ENCODE data around the gene TOP1.

- TF ChIP-seq EZH2 (optimal IDR thresholded peaks at IDR 0.05; ENCODE audit: low read depth, low read length) (no peak), CTCF (IDR thresholded peaks at IDR 0.05; ENCODE audit: low read length) (no peak)
Observed at GRCh38 chr20:41054847-41055230, 26.2 kb downstream of the TOP1 start.
